Mucosa of rectum (tissue), 2 donors: Measurements from ENCODE around the gene HAO2.

Experiments
- H3K27ac ChIP-seq, 2 donors: one replicate each; pipeline ENCODE4 v1.7.0; 2013; ENCODE audit warnings: inconsistent platforms in 2 of 2, low read depth in 2 of 2, low read length in 2 of 2
- H3K27me3 ChIP-seq, 2 donors: one replicate each; pipeline ENCODE4 v1.7.0; 2013; ENCODE audit warnings: low read length in 2 of 2; ENCODE audit not compliant: control insufficient read depth in 2 of 2, insufficient read depth in 2 of 2
- H3K36me3 ChIP-seq, 2 donors: one replicate each; pipeline ENCODE4 v1.7.0; 2013; ENCODE audit warnings: low read length in 2 of 2; ENCODE audit not compliant: control insufficient read depth in 2 of 2, insufficient read depth in 2 of 2
- H3K4me1 ChIP-seq, 2 donors: one replicate each; pipeline ENCODE4 v1.7.0; 2013; ENCODE audit warnings: low read length in 2 of 2, mild to moderate bottlenecking in 1 of 2; ENCODE audit not compliant: control insufficient read depth in 2 of 2, insufficient read depth in 2 of 2
- H3K4me3 ChIP-seq, 2 donors: one replicate each; pipeline ENCODE4 v1.7.0; 2013; ENCODE audit warnings: low read length in 2 of 2
- H3K9ac ChIP-seq, 2 donors: one replicate each; pipeline ENCODE4 v1.7.0; 2013; ENCODE audit warnings: low read length in 2 of 2, low read depth in 1 of 2, mild to moderate bottlenecking in 1 of 2
- H3K9me3 ChIP-seq, 2 donors: one replicate each; pipeline ENCODE4 v1.7.0; 2013; ENCODE audit warnings: low read length in 2 of 2; ENCODE audit not compliant: control insufficient read depth in 2 of 2
- donor health status: healthy.
- donor health status: Normal muscosa, but diverticular disease.

The HAO2 gene

GRCh38 chr1:119368554-119368953 is at the start of gene HAO2:
TSS of gene HAO2 (plus strand) at chr1:119368785. CDS start at chr1:119381086, 12,301 bp downstream.
- Histone ChIP-seq H3K4me3 (no peak within 1 kb of the TSS), H3K27ac (no peak within 1 kb of the TSS), H3K27me3 (no peaks in the 10 kb centered on the region), H3K36me3 (no peaks in the 10 kb centered on the region), H3K9me3 (no peaks in the 10 kb centered on the region), H3K4me1 (peaks cover 0 to 10% of the 10 kb centered on the region in 2 donors), H3K9ac (no peak within 1 kb of the TSS)

DNA sequence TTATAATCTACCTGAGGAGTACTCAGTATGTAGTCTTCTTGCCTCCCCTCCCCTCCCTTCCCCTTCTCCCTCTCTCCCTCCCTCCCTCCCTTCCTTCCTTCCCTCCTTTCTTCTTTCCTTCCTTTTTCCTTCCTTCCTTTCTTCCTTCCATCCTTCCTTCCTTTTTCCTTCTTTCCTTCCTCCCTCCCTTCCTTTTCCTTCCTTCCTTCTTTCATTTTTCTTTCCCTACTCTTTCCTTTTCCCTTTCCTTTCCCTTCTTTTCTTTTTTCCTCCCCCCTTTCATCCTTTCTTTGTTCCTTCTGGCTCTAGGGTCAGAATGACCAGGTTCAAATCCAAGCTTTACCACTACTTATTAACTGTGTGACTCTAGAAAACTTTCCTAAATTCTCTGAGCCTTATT is 48.5 kb upstream of the HAO2 start:
- Histone ChIP-seq H3K9ac (no peak overlapping the region), H3K27me3 (no peaks in the 10 kb centered on the region), H3K9me3 (no peaks in the 10 kb centered on the region)

GRCh38 chr1:119321666-119322419 is 46.7 kb upstream of the HAO2 start:
- Histone ChIP-seq H3K4me1 (peaks cover 0 to under 1% of the 10 kb centered on the region in 2 donors), H3K4me3 (no peak overlapping the region), H3K9ac (no peak overlapping the region), H3K27ac (no peak overlapping the region), H3K36me3 (no peaks in the 10 kb centered on the region), H3K9me3 (no peaks in the 10 kb centered on the region), H3K27me3 (no peaks in the 10 kb centered on the region)

More for the DNA sequence above, 48.5 kb upstream of the HAO2 start:
- no peaks in the 10 kb centered on the region for H3K4me1 ChIP-seq
- no peak overlapping the region for H3K27ac ChIP-seq
- no peak overlapping the region for H3K4me3 ChIP-seq
- no peaks in the 10 kb centered on the region for H3K36me3 ChIP-seq

DNA sequence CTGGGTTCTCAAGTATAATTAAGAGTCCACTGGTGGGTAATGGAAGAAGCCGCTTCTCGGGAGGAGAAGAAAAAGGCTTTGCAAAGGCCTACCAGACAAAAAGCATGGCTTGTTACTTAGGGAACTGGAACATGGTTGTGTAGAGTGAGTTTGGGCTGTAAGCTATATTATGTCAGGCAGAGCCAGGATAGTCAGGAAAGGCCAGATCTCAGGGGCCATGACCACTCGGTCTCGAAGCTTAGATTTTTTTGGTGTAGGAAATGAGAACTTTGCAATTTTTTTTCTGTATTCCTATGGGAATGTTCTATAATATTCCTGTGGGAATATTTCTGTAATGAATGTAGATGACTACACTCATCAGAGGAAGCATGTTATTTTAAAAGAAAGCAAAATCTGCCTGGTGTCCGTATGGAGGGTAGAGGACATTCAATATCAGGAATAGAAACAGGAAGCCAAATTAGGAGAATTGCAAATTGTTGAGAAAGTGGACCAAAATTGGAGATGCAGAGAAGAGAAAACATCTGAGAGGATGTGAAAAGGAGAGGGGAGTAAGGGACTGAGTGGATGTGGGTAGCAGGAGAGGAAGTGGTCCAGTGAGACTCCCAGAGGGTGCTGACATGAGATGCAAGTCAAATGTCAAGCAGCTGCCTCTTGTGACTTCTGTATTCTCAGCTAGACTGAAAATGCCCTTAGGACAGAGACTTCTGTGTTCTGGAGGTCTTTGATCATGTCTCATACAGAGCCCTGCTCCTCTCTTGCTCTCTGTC is 45.2 kb upstream of the HAO2 start:
- no peak overlapping the region for H3K4me3 ChIP-seq
- peaks cover 8% of the 10 kb centered on the region in 2 donors for H3K4me1 ChIP-seq
- no peak overlapping the region for H3K9ac ChIP-seq
- H3K27me3 ChIP-seq: no peaks in the 10 kb centered on the region
- H3K27ac ChIP-seq: no peak overlapping the region
- no peaks in the 10 kb centered on the region for H3K36me3 ChIP-seq
- H3K9me3 ChIP-seq: no peaks in the 10 kb centered on the region

GRCh38 chr1:119324198-119324597 is 44.4 kb upstream of the HAO2 start:
- H3K9me3 ChIP-seq: no peaks in the 10 kb centered on the region
- H3K4me3 ChIP-seq: no peak overlapping the region
- H3K27ac ChIP-seq: no peak overlapping the region
- no peaks in the 10 kb centered on the region for H3K36me3 ChIP-seq
- H3K4me1 ChIP-seq: peaks cover 8% of the 10 kb centered on the region in 2 donors
- no peaks in the 10 kb centered on the region for H3K27me3 ChIP-seq
- H3K9ac ChIP-seq: no peak overlapping the region

GRCh38 chr1:119326251-119326650 is 42.3 kb upstream of the HAO2 start:
- H3K27me3 ChIP-seq: no peaks in the 10 kb centered on the region
- H3K4me3 ChIP-seq: no peak overlapping the region
- H3K36me3 ChIP-seq: no peaks in the 10 kb centered on the region
- H3K27ac ChIP-seq: no peak overlapping the region
- H3K4me1 ChIP-seq: peaks cover 8% of the 10 kb centered on the region in 2 donors
- no peak overlapping the region for H3K9ac ChIP-seq
- no peaks in the 10 kb centered on the region for H3K9me3 ChIP-seq

DNA sequence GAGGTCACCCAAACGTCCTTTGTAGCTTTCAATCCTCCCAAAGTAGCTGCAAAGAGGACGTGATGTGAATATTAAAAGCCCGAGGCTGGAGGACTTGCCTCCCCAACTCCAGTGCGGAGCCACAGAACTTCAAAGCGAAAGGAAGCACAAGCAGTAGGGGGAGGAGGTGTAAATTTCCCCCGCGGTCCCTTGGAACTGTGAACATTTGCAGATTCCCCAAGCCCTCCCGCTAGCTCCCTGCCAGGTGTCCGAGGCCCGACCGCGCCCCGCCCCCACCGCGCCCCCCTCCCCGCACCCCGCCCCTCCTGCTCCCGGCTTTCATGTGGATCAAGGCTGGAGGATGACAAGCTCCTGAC is 41.5 kb upstream of the HAO2 start:
- H3K9me3 ChIP-seq: no peaks in the 10 kb centered on the region
- no peaks in the 10 kb centered on the region for H3K27me3 ChIP-seq
- H3K9ac ChIP-seq: no peak overlapping the region
- no peak overlapping the region for H3K27ac ChIP-seq
- peaks cover 8% of the 10 kb centered on the region in 2 donors for H3K4me1 ChIP-seq
- peak overlapping the region; percentile 45 to 54 for H3K4me3 ChIP-seq
- H3K36me3 ChIP-seq: no peaks in the 10 kb centered on the region

DNA sequence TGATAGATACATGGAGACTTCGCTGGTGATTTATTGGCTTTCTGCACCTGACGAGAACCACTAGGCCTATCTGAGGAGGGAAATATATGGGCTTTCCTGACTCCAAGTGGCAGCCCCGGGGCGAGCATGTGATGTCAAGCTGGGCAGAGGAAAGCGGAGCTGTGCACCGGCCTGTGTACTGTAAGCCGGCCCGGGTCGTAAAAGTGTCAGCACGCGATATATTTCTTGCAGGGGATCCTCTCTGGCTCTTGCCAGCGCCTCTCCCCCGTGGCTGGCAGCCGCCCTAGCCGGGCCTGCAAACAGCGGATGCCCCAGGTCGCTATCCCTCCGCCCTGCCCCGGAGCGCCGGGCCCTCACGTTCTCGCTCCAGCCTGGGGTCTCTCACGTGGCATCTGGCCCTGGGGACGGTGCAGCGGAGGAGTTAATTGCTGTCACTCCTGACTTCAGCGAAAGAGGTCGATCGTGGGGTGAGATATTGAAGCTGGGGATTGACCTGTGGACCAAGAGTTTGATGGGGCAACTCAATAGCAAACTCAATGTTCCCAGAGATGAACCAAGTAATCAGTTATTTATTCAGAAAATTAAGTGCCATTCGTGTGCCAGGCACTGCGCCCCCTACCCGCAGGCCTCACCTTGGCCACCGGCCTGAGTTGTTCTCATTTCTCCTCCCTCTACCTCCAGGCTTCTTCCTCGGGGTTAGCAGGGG is 41.0 kb upstream of the HAO2 start:
- Histone ChIP-seq H3K9me3 (no peaks in the 10 kb centered on the region), H3K27ac (no peak overlapping the region), H3K27me3 (no peaks in the 10 kb centered on the region), H3K4me3 (peak overlapping the region; percentile 45 to 54), H3K36me3 (no peaks in the 10 kb centered on the region), H3K4me1 (peaks cover 8% of the 10 kb centered on the region in 2 donors), H3K9ac (no peak overlapping the region)

- no peak overlapping the region for H3K4me3 ChIP-seq
- H3K36me3 ChIP-seq: no peaks in the 10 kb centered on the region
- H3K27ac ChIP-seq: no peak overlapping the region
- H3K4me1 ChIP-seq: peaks cover 8% of the 10 kb centered on the region in 2 donors
- H3K9ac ChIP-seq: no peak overlapping the region
- H3K27me3 ChIP-seq: no peaks in the 10 kb centered on the region
- H3K9me3 ChIP-seq: no peaks in the 10 kb centered on the region
These were observed 38.8 kb upstream of the HAO2 start for GRCh38 chr1:119329541-119330461.
